HepG2 (cell line): ENCODE measurements around the gene AMPD2. TPM values are rescaled to one million over a fixed set of nuclear protein-coding genes. Genes with fewer than 3 reads are reported as not detected.

Experiments used
- ATAC-seq: fragments of 200-7000 bp; cut with Tn5 transposase; 3 replicates; pipeline ENCODE4 v1.9.1; 2020; ENCODE audit warnings: mild to moderate bottlenecking, moderate library complexity
- BruUV-seq: library from RNA; stranded (reverse); fragments of 400-500 nt; replicated peaks from 2 replicates; lab custom pipeline; 2021; lab: Mats Ljungman, UMichigan
- CTCF ChIA-PET: fragments of 300-600 bp; formaldehyde crosslinking; extraction: SDS; loops from one replicate; lab custom pipeline; 2021; ENCODE audit warnings: low total read pairs, inconsistent platforms, low intra/inter-chr PET ratio; lab: Yijun Ruan, JAX
- POLR2A ChIA-PET: fragments of 350-600 bp; sonication (Branson Sonifier 250); formaldehyde crosslinking; loops from one replicate; lab custom pipeline; 2020; ENCODE audit warnings: antibody characterized with exemption, inconsistent platforms; lab: Yijun Ruan, JAX
- DNase-seq: peaks from one replicate; pipeline ENCODE4 v3.0.0-alpha.2; 2015; ENCODE audit warnings: low spot score
- FAIRE-seq: peaks from 3 replicates; lab custom pipeline; 2011; peaks lifted over from hg19 to GRCh38; lab: Jason Lieb, UNC
- H2AFZ ChIP-seq: one replicate; pipeline ENCODE4 v1.6.1; 2011; ENCODE audit warnings: low read length, inconsistent platforms
- H3K27ac ChIP-seq: fragments of 300-600 bp; 3 replicates; pipeline ENCODE4 v1.8.0; 2011; ENCODE audit warnings: mixed run types, mild to moderate bottlenecking, mixed read lengths, low read length, inconsistent platforms; ENCODE audit not compliant: insufficient read depth; ENCODE audit errors: extremely low read length
- H3K27me3 ChIP-seq, 2 experiments: fragments of 200-600 bp in 1 of 2; 2 replicates in 1 of 2; 3 replicates in 1 of 2; pipeline versions ENCODE4 v1.6.0 to v1.8.0; 2011; ENCODE audit warnings: low read length in 2 of 2, mild to moderate bottlenecking in 2 of 2, moderate library complexity in 2 of 2, inconsistent platforms in 1 of 2; ENCODE audit not compliant: insufficient read depth in 2 of 2, control insufficient read depth in 1 of 2
- H3K36me3 ChIP-seq, 2 experiments: fragments of 200-600 bp in 1 of 2; replicated peaks in 1 of 2; 2 replicates in 1 of 2; 3 replicates in 1 of 2; pipeline versions ENCODE4 v1.5.1 to v1.8.0; 2011; ENCODE audit warnings: low read length in 2 of 2, inconsistent platforms in 1 of 2; ENCODE audit not compliant: insufficient read depth in 2 of 2, control insufficient read depth in 1 of 2
- H3K4me1 ChIP-seq: 2 replicates; pipeline ENCODE4 v1.5.1; 2012; ENCODE audit warnings: low read length, inconsistent platforms; ENCODE audit not compliant: insufficient read depth
- H3K4me2 ChIP-seq: 2 replicates; pipeline ENCODE4 v1.6.0; 2011; ENCODE audit warnings: low read depth, low read length, inconsistent platforms
- H3K4me3 ChIP-seq, 3 experiments: fragments of 200-600 bp in 1 of 3; sonication (generic), shearing (Covaris generic) in 1 of 3; replicated peaks in 1 of 3; 2 replicates each; pipeline ENCODE4 v1.5.1; 2011 to 2016; ENCODE audit warnings: low read length in 3 of 3, inconsistent platforms in 2 of 3, low read depth in 2 of 3, mild to moderate bottlenecking in 2 of 3, control low read depth in 1 of 3, mixed read lengths in 1 of 3; ENCODE audit not compliant: insufficient read depth in 1 of 3
- H3K79me2 ChIP-seq: one replicate; pipeline ENCODE4 v1.6.1; 2011; ENCODE audit warnings: low read length, inconsistent platforms; ENCODE audit not compliant: insufficient read depth
- H3K9ac ChIP-seq: 2 replicates; pipeline ENCODE4 v1.6.0; 2011; ENCODE audit warnings: mild to moderate bottlenecking, low read depth, low read length, inconsistent platforms; ENCODE audit not compliant: insufficient read depth
- H3K9me3 ChIP-seq: 2 replicates; pipeline ENCODE4 v1.5.1; 2012; ENCODE audit warnings: mild to moderate bottlenecking, low read length
- H4K20me1 ChIP-seq: 2 replicates; pipeline ENCODE4 v1.6.0; 2011; ENCODE audit warnings: inconsistent platforms, mild to moderate bottlenecking, low read length, moderate library complexity; ENCODE audit not compliant: insufficient read depth
- CEBPG ChIP-seq: IDR thresholded peaks from 2 replicates; pipeline ENCODE4 v1.6.1; 2016
- CHD4 ChIP-seq: fragments of 200-600 bp; sonication (generic); IDR thresholded peaks from 2 replicates; pipeline ENCODE4 v1.7.0; 2017; ENCODE audit warnings: mild to moderate bottlenecking, low read length, borderline replicate concordance
- E2F5 ChIP-seq: sonication (generic); formaldehyde crosslinking; conservative IDR thresholded peaks from 2 replicates; pipeline ENCODE4 v1.4.0; 2020; ENCODE audit warnings: missing genetic modification reagents
- ETV5 ChIP-seq: IDR thresholded peaks from 2 replicates; pipeline ENCODE4 v1.6.1; 2018; ENCODE audit warnings: missing biosample characterization, missing genetic modification reagents, inconsistent platforms, borderline replicate concordance
- GMEB2 ChIP-seq: IDR thresholded peaks from 2 replicates; pipeline ENCODE4 v1.6.1; 2016; ENCODE audit warnings: missing biosample characterization, missing genetic modification reagents, low read depth
- HDAC1 ChIP-seq: sonication (generic); formaldehyde crosslinking; IDR thresholded peaks from 2 replicates; pipeline ENCODE4 v1.5.1; 2020; ENCODE audit warnings: mild to moderate bottlenecking, missing genetic modification reagents
- ISL2 ChIP-seq: sonication (generic); formaldehyde crosslinking; IDR thresholded peaks from 2 replicates; pipeline ENCODE4 v1.5.0; 2020; ENCODE audit warnings: missing genetic modification reagents
- RFX3 ChIP-seq: IDR thresholded peaks from 2 replicates; pipeline ENCODE4 v1.6.1; 2016; ENCODE audit warnings: missing biosample characterization, missing genetic modification reagents
- RNF219 ChIP-seq: sonication (generic); formaldehyde crosslinking; IDR thresholded peaks from 2 replicates; pipeline ENCODE4 v1.5.0; 2020; ENCODE audit warnings: mild to moderate bottlenecking, missing genetic modification reagents
- ZEB1 ChIP-seq: IDR thresholded peaks from 2 replicates; pipeline ENCODE4 v1.6.1; 2012; ENCODE audit warnings: mild to moderate bottlenecking, low read depth, inconsistent platforms; ENCODE audit not compliant: insufficient replicate concordance
- ZKSCAN5 ChIP-seq: sonication (generic); formaldehyde crosslinking; IDR thresholded peaks from 2 replicates; pipeline ENCODE4 v1.5.1; 2020; ENCODE audit warnings: mild to moderate bottlenecking, missing genetic modification reagents
- ZMYM3 ChIP-seq: sonication (generic); formaldehyde crosslinking; IDR thresholded peaks from 2 replicates; pipeline ENCODE4 v1.5.1; 2020; ENCODE audit warnings: mild to moderate bottlenecking, missing genetic modification reagents
- ZNF138 ChIP-seq: sonication (generic); formaldehyde crosslinking; IDR thresholded peaks from 2 replicates; pipeline ENCODE4 v1.5.0; 2020; ENCODE audit warnings: mild to moderate bottlenecking, low read depth, missing genetic modification reagents
- ZNF296 ChIP-seq: sonication (generic); formaldehyde crosslinking; conservative IDR thresholded peaks from 2 replicates; pipeline ENCODE4 v1.5.0; 2020; ENCODE audit warnings: mild to moderate bottlenecking, missing genetic modification reagents
- ZNF33A ChIP-seq: sonication (generic); formaldehyde crosslinking; IDR thresholded peaks from 2 replicates; pipeline ENCODE4 v1.5.1; 2020; ENCODE audit warnings: missing genetic modification reagents, mild to moderate bottlenecking, moderate library complexity, borderline replicate concordance
- ZNF770 ChIP-seq: sonication (generic); formaldehyde crosslinking; IDR thresholded peaks from 2 replicates; pipeline ENCODE4 v1.5.0; 2020; ENCODE audit warnings: mild to moderate bottlenecking, missing genetic modification reagents
- ZNF800 ChIP-seq: sonication (generic); formaldehyde crosslinking; IDR thresholded peaks from 2 replicates; pipeline ENCODE4 v1.4.0; 2020; ENCODE audit warnings: missing genetic modification reagents
- WGBS: methylation state at CpG from one replicate; pipeline ENCODE4 v1.1.6; 2017; ENCODE audit warnings: low lambda C conversion rate; 5-methylcytosine and 5-hydroxymethylcytosine counted together
- in situ Hi-C: cut with HindIII; loops from 2 replicates; pipeline ENCODE4 v1.10.0; 2017; ENCODE audit warnings: low pct_unique_long_range_greater_than_20kb; ENCODE audit not compliant: extremely low pct_ligation_motif_present
- intact Hi-C: fragments of 100-400 bp; cut with micrococcal nuclease; formaldehyde crosslinking; loops from one replicate; pipeline ENCODE4 v1.10.0; 2022; ENCODE audit not compliant: unreplicated experiment
- polyA plus RNA-seq, 8 experiments: library from polyadenylated mRNA; depleted of rRNA in 3 of 8; stranded (reverse) in 7 of 8; unstranded in 1 of 8; fragments of >200 nt; fragmentation: Illumina TruSeq in 4 of 8; extraction: Trizol in 4 of 8; gene quantifications; 2 replicates each; pipeline versions ENCODE4 v1.2.1 to v1.2.3, GENCODE V29; 2011 to 2016; ENCODE audit warnings: low read depth in 4 of 8, missing spikeins in 1 of 8, mixed read lengths in 1 of 8; ENCODE audit not compliant: insufficient read depth in 1 of 8
- total RNA-seq, 5 experiments: library from RNA; depleted of rRNA; stranded (reverse); fragments of >200 nt; fragmentation: Illumina TruSeq; extraction: Trizol; gene quantifications; 2 replicates each; pipeline ENCODE4 v1.2.3, GENCODE V29; 2016; ENCODE audit warnings: low read depth in 1 of 5

AMPD2 gene
- total and polyA plus RNA-seq, 2 of the 13 experiments (the other 11 are each of a cell fraction or from before 2014, with no cell fraction given), result 62.3 to 82.0 TPM

GRCh38 chr1:109661391-109661790 lies 41.8 kb downstream of the AMPD2 start:
- Histone ChIP-seq H3K9me3 (no peaks in the 10 kb centered on the region), H2AFZ (no peak overlapping the region), H4K20me1 (no peaks in the 10 kb centered on the region), H3K79me2 (no peaks in the 10 kb centered on the region), H3K4me3 (no peak overlapping the region), H3K9ac (no peak overlapping the region), H3K4me2 (no peak overlapping the region), H3K36me3 (no peaks in the 10 kb centered on the region; a peak in 2 of 5 replicates), H3K27ac (no peak overlapping the region), H3K4me1 (peaks cover 22% of the 10 kb centered on the region; the same call in 1 of the 2 replicates), H3K27me3 (no peaks in the 10 kb centered on the region)
- FAIRE-seq, result no peak
- ChIA-PET POLR2A (no interaction called here), CTCF (no interaction called here)
- in situ Hi-C loops, result loop anchor here (10.0 kb wide), 1 partner anchor 53 kb away; the partner anchor contains the start of gene GSTM5
- TF ChIP-seq ZMYM3 (no peak), RFX3 (CRISPR knock-in tag) (no peak), ETV5 (CRISPR knock-in tag) (no peak), ZNF296 (CRISPR knock-in tag) (no peak), HDAC1 (no peak), ZNF800 (CRISPR knock-in tag) (no peak), CEBPG (CRISPR knock-in tag) (no peak), RNF219 (CRISPR knock-in tag) (no peak), ISL2 (CRISPR knock-in tag) (no peak), E2F5 (CRISPR knock-in tag) (no peak), GMEB2 (CRISPR knock-in tag) (no peak), ZEB1 (no peak), ZNF770 (no peak), CHD4 (no peak), ZNF138 (CRISPR knock-in tag) (no peak), ZKSCAN5 (CRISPR knock-in tag) (no peak), ZNF33A (CRISPR knock-in tag) (no peak)
- no TSS peak for BruUV-seq
- WGBS, result 88% methylated on average over 2 of the region's 2 CpGs
- no peak for ATAC-seq
- intact Hi-C loops, result no loop called here
- no peak for DNase-seq
